Measurements from ENCODE around the gene ACHE. TPM values are rescaled to one million over a fixed set of nuclear protein-coding genes. Genes with fewer than 3 reads are reported as not detected.
"Not testable (repeated sequence)": the region's sequence is repeated elsewhere in the genome, so short reads cannot be mapped to it uniquely, and the experiment has no call there.

The ACHE gene
- total RNA-seq, 1 donor from 2014 or later, result 0.42 TPM

DNA sequence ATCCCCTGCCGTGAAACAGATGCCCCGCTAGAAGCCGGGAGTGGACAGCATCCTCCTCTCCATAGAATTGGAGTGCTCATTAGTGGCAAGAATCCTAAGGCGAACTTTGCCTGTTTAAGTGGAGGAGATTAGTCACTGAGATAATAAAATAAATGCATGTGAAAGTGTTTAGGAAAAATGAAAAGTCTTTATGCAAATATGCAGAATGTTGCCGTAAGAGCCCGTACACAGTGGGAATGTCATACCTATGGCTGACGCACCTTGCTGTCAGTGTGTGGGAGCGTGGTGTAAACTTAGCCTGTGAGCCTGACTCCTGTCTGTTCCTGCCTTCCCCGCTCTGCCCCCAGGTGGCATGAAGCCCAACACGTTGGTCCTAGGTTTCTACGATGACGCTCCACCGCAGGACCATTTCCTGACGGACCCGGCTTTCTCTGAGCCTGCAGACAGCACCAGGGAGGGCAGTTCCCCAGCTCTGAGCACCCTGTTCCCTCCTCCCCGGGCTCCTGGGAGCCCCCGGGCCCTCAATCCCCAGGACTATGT lies 30.2 kb downstream of the ACHE start:
- intact Hi-C loops (cut with micrococcal nuclease), result no loop called here

DNA sequence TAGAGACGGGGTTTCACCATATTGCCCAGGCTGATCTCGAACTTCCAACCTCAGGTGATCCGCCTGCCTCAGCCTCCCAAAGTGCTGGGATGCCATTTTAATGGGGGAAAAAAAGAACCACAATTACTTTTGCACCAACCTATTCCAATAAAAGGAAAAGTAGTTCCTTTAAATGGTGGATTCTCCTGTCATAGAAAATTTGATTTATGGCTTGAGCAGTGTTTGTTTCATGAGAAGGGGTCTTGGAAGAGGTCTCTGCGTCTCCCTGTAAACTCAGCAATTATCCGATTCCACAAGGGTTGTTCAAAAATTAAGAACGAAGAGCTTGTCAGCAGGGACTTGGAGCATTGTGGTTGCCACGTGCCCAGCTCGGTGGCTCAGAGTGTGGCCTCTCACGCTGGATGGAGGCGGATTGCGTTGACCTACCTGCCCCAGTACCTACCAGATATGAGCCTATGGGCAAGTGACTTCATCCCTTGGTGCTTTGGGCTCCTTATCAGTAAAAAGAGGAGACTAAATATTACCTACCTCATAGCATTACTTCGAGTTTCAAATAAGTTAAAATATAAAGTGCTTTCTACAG lies 31.3 kb downstream of the ACHE start:
- intact Hi-C loops (cut with micrococcal nuclease), result no loop called here

DNA sequence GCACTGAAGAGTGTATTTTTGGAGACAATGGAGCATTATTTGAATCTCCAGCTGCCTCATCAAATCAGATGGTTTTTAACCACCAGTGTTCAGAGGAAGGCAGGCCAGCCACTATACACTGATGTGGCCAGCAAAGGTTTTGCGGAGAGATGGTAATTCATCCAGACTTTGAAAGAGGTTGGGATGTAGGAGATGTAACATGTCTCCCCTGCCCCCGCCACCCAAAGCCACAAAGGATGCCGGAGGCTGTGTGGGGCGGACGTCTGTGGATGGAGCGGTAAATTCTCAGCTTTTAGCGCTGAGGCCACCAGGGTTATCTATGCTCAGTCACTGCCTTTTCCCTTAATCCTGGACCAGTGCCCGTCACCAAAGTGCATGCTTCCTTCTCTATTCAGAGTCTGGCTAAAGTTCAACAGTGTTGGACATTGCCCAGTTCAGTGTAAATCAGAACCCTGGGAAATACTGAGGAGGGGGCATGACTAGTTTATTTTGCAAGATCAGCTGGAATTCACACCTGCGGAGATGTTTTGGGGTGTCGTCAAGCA lies 32.2 kb downstream of the ACHE start:
- intact Hi-C loops (cut with micrococcal nuclease), result no loop called here

DNA sequence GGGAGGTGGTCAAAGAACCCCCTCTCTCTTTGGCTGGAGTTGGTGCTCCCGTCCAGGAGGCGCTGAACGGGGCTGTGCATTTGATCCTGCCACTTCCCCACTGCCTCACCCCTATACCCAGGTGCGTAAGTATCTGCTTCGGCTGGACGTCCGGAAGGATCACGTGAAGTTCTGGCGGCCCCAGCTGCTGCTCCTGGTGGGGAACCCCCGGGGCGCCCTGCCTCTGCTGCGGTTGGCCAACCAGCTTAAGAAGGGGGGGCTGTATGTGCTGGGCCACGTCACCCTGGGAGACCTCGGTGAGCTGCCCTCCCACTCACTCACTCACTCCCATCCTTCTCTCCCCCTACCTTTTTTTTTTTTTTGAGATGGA lies 34.1 kb downstream of the ACHE start:
- intact Hi-C loops (cut with micrococcal nuclease), result no loop called here

DNA sequence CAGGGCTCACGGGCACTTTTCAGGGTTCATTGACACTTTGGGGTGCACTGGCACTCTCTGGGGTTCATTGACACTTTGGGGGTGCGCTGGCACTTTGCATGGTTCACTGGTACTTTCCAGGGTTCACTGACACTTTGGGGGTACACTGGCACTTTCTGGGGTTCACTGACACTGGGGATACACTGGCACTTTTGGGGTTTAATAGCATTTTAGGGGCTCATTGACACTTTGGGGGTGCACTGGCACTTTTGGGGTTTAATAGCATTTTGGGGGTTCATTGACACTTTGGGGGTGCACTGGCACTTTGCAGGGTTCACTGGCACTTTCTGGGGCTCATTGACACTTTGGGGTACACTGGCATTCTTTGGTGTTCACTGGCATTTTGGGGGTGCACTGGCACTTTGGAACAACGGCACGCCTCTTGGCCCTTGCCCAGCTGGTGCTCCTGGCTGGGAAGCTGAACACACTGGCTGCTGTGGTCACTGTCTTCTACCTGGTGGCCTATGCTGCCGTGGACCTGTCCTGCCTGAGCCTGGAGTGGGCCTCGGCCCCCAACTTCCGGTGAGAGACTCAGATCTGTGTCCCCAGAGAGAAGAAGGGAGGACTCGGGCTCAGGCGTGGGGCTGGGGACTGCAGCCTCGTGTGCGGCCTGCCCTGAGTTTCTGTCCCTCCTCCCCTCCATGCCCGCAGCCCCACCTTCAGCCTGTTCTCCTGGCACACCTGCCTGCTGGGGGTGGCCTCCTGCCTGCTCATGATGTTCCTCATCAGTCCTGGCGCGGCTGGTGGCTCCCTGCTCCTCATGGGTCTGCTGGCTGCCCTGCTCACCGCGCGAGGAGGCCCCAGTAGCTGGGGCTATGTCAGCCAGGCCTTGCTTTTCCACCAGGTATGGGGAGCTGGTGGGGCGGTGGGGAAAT lies 34.7 kb downstream of the ACHE start:
- intact Hi-C loops (cut with micrococcal nuclease), result no loop called here

DNA sequence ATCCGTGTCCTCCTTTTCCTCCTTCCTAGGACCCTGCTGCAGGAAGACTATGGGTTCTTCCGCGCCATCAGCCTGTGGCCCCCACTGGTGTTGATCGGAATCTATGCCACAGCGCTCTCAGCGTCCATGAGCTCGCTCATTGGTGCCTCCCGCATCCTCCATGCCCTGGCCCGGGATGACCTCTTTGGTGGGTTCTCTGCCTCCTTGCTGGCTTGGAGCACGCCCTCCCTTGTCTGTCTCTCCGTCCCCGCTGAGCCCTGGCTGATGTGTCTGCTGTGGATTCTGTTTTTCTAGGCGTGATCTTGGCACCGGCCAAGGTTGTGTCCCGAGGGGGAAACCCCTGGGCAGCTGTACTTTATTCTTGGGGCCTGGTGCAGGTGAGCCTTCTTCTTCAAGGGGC lies 35.8 kb downstream of the ACHE start:
- intact Hi-C loops (cut with micrococcal nuclease), result no loop called here

DNA sequence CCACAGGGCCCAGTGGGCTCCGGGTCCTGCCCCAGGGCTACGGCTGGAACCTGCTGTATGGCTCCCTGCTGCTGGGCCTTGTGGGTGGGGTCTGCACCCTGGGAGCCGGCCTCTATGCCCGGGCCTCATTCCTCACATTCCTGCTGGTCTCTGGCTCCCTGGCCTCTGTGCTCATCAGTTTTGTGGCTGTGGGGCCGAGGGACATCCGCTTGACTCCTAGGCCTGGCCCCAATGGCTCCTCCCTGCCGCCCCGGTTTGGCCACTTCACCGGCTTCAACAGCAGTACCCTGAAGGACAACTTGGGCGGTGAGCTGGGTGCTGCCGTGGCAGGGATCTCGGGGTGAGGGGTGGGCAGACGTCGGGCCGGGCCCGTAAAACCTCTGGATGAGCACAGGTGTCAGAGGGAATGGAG lies 38.8 kb downstream of the ACHE start:
- intact Hi-C loops (cut with micrococcal nuclease), result no loop called here

DNA sequence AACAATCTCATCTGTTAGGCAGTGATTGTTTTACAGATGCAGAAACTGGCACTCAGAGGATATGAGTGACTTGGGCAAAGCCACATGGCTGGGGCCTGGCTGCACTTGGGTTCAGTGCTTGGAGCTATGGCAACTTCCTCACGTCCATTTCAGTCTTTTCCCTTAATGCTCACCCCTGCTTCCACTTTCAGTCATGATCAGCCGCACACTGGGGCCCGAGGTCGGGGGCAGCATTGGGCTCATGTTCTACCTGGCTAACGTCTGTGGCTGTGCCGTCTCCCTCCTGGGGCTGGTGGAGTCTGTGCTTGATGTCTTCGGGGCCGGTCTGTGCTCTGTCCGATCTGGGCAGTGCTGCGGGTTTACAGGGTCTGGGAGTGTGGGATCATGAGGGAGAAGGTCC lies 40.2 kb downstream of the ACHE start:
- intact Hi-C loops (cut with micrococcal nuclease), result no loop called here

DNA sequence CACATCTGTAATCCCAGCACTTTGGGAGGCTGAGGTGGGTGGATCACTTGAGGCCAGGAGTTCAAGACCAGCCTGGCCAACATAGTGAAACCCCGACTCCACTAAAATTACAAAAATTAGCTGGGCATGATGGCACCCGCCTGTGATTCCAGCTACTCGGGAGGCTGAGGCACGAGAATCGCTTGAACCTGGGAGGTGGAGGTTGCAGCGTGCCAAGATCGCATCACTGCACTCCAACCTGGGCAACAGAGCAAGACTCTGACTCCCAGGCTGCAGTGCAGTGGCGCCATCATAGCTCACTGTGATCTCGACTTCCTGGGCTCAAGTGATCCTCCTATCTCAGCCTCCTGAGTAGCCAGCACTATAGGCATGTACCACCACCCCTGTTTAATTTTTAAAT lies 40.8 kb downstream of the ACHE start:
- intact Hi-C loops (cut with micrococcal nuclease), result not testable (repeated sequence)

DNA sequence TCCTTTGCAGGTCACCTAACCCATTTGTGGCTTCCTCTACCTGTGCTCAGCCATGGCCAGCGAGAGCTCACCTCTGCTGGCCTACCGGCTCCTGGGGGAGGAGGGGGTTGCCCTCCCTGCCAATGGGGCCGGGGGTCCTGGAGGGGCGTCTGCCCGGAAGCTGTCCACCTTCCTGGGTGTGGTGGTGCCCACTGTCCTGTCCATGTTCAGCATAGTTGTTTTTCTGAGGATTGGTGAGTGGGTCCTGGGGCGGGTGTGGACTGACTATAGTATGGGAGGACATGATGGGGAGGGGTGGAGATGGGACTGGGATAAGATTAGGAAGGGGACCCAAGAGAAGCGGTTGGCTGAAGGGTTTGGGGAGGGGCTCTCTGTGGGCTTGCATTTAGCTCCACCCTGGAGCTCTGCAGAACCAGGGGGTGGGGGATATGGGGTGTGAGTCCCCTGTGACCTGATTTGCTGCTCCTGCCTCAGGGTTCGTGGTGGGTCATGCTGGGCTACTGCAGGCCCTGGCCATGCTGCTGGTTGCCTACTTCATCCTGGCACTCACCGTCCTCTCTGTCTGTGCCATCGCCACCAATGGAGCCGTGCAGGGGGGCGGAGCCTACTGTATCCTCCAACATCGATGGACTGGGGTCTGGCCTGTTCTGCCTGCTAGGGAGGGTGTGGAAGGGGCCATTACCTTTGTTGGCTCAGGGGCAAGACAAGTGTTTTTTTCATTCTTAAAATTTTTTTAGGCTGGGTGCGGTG lies 41.4 kb downstream of the ACHE start:
- intact Hi-C loops (cut with micrococcal nuclease), result no loop called here

DNA sequence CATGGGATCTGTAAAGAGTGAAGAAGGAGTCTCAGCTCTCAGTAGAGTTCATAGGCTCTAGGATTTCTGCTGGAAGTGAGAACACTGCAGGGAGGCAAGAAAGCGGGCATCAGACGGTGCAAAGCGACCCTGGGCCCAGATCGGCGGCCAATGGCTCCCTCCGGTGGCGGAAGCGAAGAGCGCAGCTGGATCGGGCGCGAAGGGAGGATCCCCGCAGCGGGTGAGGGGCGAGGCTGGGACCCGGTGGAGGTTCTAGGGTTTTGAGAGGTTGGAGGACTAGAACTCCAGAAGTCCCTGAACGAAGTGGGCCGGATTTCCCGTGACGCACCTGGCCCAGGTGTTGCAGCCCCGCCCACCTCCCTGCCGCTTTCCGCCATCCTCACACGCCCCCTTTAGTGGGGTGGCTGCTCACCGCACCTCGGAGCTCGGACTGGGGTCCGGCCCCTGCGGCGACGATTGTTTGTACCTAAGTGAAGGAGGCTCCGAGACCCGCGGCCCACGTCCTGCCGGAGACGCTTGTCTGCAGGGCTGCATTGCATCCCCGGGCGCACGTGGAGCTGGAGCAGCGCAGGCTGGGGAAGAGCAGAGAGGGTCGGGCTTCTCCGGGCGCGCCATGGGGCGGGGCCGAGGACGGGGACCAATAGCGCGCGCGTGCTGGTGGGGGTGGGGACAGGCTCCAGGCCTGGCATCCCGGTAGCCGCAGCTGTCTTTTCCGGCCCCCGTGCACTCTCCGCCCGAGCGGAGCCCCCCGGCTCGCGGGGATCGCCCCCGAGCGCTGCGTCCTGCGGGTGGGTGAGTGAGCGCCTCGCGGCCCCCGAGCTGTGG lies 43.4 kb downstream of the ACHE start, which contains the start of gene SLC12A9:
SLC12A9 (plus strand) TSS at position 666 of the 825 bp plus-strand sequence. CDS start 1,485 bp downstream, outside the sequence.
- intact Hi-C loops (cut with micrococcal nuclease), result loop anchor here (1.0 to 2.0 kb wide), 15 partner anchors 15 to 751 kb away; partner anchors contain the start of genes AP4M1, FBXO24, GNB2 and LRCH4

DNA sequence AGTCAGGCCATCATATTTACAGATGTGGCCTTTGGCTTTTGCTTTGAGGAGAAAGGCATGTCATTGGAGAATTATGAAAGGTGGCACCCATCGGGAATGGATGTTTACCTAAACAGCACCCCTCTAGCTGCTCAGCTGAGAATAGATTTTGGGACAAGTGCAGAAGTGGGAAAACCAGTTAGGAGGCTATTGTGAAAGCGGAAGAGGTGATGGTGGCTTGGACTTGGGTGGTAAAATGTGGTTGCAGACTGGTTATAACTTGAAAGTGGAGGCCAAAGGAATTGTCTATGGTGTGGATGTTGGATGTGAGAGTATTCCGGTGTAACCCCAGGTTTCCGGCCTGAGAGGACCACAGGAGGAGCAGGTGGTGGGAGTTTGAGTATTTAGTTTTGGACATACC lies 48.3 kb downstream of the ACHE start:
- intact Hi-C loops (cut with micrococcal nuclease), result no loop called here

DNA sequence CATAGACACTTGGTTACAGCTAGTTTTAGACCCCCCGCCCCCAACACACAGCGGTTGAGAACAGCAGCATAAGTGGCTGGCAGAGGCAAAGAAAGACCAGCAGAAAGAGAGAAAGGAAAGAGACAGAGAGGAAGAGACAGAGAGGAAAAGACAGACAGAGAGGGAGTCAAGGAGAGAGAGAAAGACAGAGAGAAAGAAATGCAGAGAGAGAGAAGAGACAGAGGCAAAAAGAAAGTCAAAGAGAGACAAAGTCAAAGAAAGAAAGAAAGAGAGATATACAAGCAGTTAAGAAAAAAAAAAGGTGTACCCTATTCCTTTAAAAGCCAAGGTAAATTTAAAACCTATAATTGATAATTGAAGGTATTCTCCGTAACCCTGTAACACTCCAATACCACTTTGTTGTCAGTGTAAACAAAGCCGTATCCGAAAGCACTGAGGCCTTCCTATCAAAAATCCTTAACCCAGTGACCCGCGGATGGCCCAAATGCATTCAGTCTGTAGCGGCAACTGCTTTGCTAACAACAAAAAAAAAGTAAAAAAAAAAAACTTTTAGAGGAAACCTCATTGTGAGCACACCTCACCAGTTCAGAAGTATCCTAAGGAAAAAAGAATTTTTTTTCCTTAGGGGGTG lies 55.1 kb downstream of the ACHE start:
- intact Hi-C loops (cut with micrococcal nuclease), result no loop called here

Other genes with a start within 250 kb of the ACHE start
- gene ACTL6B, start 239.4 kb downstream of the ACHE start, total RNA-seq, result not detected in 2 replicates
- gene GNB2, start 222.1 kb downstream of the ACHE start, total RNA-seq, result 228 and 230 TPM in 2 replicates
- 47.1 and 54.5 TPM in 2 replicates for gene GIGYF1, start 201.6 kb downstream of the ACHE start, total RNA-seq
- 42.5 TPM in 2 replicates for gene POP7, start 189.8 kb downstream of the ACHE start, total RNA-seq
- gene EPO, start 175.4 kb downstream of the ACHE start, total RNA-seq, result not detected in 2 replicates
- not detected in 2 replicates for gene ZAN, start 162.3 kb downstream of the ACHE start, total RNA-seq
- 1.0 TPM in 2 replicates for gene EPHB4, start 68.4 kb downstream of the ACHE start, total RNA-seq
- gene SLC12A9, start 43.2 kb downstream of the ACHE start, total RNA-seq, result 52.4 TPM in 2 replicates
- 26.3 and 28.4 TPM in 2 replicates for gene TRIP6, start 28.5 kb downstream of the ACHE start, total RNA-seq
- gene SRRT, start 20.8 kb downstream of the ACHE start, total RNA-seq, result 229 and 233 TPM in 2 replicates
- 3.3 and 3.7 TPM in 2 replicates for gene UFSP1, start 6.2 kb downstream of the ACHE start, total RNA-seq
- not detected in 2 replicates for gene MUC3A, start 53.6 kb upstream of the ACHE start, total RNA-seq
- gene MUC12, start 73.7 kb upstream of the ACHE start, total RNA-seq, result not detected in 2 replicates
- not detected in 2 replicates for gene MUC17, start 124.2 kb upstream of the ACHE start, total RNA-seq
- 63.4 and 73.7 TPM in 2 replicates for gene TRIM56, start 189.6 kb upstream of the ACHE start, total RNA-seq
- 0.17 TPM in 1 of 2 replicates, not detected in the other for gene SERPINE1, start 231.2 kb upstream of the ACHE start, total RNA-seq